SHP77 treated with DMSO at 0.1 percent for 48 hours (cell line): ENCODE results near the gene ANKS1B.

ENCODE experiments used
- DNase-seq: peaks from one replicate; lab custom pipeline; 2025; lab: John Stamatoyannopoulos, UW

Gene ANKS1B

GRCh38 chr12:98725476-98726247 is 1259.1 kb downstream of the ANKS1B start:
- DNase-seq = peak; percentile 7

- DNase-seq = no peak
Observed at GRCh38 chr12:98724384-98725155, 1260.2 kb downstream of the ANKS1B start.

GRCh38 chr12:98721204-98721702 is 1263.5 kb downstream of the ANKS1B start:
- DNase-seq = no peak

- no peak for DNase-seq
Observed at GRCh38 chr12:98719515-98720504, 1264.9 kb downstream of the ANKS1B start.

DNA sequence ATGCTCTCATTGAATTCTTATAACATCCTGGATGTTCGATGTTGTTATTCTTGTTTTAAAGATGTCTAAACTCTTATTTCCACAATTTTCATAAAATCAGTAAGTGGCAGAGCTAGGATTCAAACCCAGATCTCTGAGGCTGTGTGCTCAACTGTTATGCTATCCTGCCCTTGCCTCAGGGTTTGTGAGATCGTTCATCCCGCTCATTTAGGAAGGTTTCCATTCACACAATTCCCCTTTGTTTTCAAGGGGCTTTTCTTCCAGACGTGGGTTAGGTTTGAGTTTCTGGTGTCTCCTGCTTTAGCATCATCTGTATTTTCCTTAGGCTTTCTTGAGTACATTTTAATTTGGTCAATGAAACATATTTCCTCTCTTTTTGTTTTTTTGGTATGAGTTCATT is 1270.3 kb downstream of the ANKS1B start:
- no peak for DNase-seq

GRCh38 chr12:98709022-98709421 is 1275.7 kb downstream of the ANKS1B start:
- no peak for DNase-seq

DNA sequence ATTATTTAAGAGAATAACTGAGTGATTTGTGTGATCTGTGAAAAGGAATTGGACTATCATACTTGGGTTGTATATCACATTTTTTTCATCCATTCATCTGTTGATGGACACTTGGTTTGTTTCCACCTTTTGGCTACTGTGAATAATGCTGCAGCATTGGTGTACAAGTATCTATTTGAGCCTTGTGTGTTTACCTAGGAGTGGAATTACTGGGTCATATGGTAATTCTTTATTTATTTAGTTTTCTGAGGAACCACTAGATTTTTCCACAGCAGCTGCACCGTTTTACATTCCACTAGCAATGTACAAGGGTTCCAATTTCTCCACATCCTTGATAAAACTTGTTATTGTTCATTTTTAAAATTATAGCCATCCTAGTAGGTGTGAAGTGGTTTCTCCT is 1283.6 kb downstream of the ANKS1B start:
- peak; percentile 11 for DNase-seq

- no peak for DNase-seq
Observed at GRCh38 chr12:98699586-98699985, 1285.2 kb downstream of the ANKS1B start.

GRCh38 chr12:98698603-98699463 is 1285.9 kb downstream of the ANKS1B start:
- DNase-seq = peak; percentile 2

DNA sequence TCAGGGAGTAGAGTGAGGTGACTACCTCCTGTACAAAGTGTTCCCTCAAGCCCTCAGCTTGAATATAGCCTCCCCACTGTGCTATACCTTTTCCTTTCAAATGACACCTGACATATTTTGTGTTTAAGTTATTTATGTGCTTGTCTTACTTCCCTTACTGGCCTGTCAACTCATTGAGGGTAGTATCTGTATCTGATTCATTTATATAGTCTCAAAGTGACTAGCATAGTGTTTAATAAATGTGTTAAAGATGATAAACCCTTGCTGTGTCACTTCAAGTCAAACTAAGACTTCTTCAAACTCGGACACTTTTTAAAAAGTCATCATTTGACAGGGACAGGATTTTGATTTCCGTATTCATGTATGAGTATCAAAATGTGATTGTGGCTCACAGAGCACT is 1287.5 kb downstream of the ANKS1B start:
- no peak for DNase-seq

- no peak for DNase-seq
Observed at GRCh38 chr12:98696036-98696646, 1288.6 kb downstream of the ANKS1B start.

DNA sequence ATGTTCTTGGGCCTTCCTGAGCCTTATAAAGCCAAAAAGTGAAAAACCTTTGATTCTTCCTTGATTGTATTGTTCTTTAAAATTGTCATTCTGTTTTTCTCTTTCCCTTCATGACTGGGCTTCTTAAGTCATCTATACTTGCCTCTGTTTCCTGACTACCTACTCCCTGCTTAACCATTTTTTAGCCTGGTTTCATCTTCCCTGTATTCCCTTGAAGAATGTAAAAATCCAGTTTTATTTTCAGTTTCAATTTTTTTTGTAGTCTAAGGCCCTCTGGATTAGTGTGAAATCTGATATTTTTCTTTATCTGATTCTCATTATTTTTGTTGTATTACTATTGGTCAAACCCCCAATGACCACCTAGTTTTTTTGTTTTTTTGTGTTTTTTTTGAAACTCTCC is 1293.4 kb downstream of the ANKS1B start:
- no peak for DNase-seq

DNA sequence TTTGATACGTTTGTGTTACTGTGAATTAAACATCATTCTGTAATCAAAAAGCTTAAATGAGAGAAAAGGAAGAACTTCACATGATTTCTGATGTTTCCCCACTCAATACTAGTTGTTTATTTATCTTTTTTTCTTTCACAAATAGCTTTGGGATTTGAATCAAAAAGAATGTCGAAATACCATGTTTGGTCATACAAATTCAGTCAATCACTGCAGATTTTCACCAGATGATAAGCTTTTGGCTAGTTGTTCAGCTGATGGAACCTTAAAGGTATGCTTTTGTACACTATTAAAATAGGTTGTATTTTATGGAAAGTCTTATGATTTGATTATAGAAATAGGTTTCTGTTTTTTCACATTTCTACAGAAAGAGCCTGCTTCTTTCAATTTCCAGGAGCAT is 1298.1 kb downstream of the ANKS1B start:
- DNase-seq = no peak
